ENCODE results near the gene MYMX.
A peak's percentile ranks its signal among the peaks of the same experiment; 100 is the strongest.

MYMX gene

GRCh38 chr6:44234101-44235025 lies 17.6 kb downstream of the MYMX start:
- DNase-seq: peak; percentile 36

GRCh38 chr6:44235269-44235668 lies 18.5 kb downstream of the MYMX start:
- no peak for DNase-seq

- no peak for DNase-seq
These were observed 19.3 kb downstream of the MYMX start for GRCh38 chr6:44235891-44236516.

GRCh38 chr6:44237021-44237812 lies 20.5 kb downstream of the MYMX start:
- peak; percentile 96 for DNase-seq

- DNase-seq: peak; percentile 30
These were observed 21.2 kb downstream of the MYMX start for GRCh38 chr6:44237813-44238433.

GRCh38 chr6:44238687-44239350 lies 22.1 kb downstream of the MYMX start:
- DNase-seq: no peak

- DNase-seq: no peak
These were observed 26.6 kb downstream of the MYMX start for GRCh38 chr6:44243345-44243744.

- DNase-seq: no peak
These were observed 28.7 kb downstream of the MYMX start for GRCh38 chr6:44245391-44245911.

GRCh38 chr6:44245912-44246662 lies 29.4 kb downstream of the MYMX start:
- DNase-seq: no peak

GRCh38 chr6:44246663-44247337 lies 30.1 kb downstream of the MYMX start, which contains the start of gene HSP90AB1:
HSP90AB1 (plus strand) TSS chr6:44247101; CDS start chr6:44248630, 1,529 bp downstream.
- DNase-seq: peak; percentile 83

GRCh38 chr6:44247338-44248302 lies 30.9 kb downstream of the MYMX start:
- DNase-seq: no peak

GRCh38 chr6:44248579-44248978 lies 31.9 kb downstream of the MYMX start:
- no peak for DNase-seq

GRCh38 chr6:44249082-44249748 lies 32.5 kb downstream of the MYMX start:
- DNase-seq: no peak

- no peak for DNase-seq
These were observed 33.5 kb downstream of the MYMX start for GRCh38 chr6:44250067-44250717.

GRCh38 chr6:44250718-44251123 lies 34.0 kb downstream of the MYMX start:
- DNase-seq: no peak

- no peak for DNase-seq
These were observed 35.1 kb downstream of the MYMX start for GRCh38 chr6:44251576-44252524.
